NCI-H2107 (cell line): ENCODE results near the gene TPPP2.

ENCODE experiments used
- DNase-seq: peaks from one replicate; lab custom pipeline; 2025; lab: John Stamatoyannopoulos, UW

TPPP2 gene

DNA sequence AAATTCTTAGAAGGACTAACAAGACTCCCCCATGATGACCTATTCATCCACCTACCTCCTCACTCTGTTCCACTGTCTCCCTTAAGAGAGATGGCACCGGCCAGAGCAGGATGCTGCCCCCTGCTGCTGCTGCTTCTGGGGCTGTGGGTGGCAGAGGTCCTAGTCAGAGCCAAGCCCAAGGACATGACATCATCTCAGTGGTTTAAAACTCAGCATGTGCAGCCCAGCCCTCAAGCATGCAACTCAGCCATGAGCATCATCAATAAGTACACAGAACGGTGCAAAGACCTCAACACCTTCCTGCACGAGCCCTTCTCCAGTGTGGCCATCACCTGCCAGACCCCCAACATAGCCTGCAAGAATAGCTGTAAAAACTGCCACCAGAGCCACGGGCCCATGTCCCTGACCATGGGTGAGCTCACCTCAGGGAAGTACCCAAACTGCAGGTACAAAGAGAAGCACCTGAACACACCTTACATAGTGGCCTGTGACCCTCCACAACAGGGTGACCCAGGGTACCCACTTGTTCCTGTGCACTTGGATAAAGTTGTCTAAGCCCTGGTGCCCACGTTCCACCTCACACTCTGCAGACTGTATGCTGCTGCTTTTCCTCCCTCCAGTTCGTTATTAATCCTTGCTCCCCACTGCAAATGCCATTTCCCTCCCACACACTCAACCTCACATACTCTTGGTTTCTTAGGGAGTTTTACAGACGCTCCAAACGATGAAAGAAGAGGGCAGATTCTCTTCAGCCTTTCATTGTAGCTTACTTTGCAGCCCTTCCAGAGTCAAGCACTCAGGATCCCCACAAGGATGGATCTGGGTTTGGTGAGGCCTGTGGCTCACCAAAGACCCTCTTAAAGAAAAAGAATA lies 28.0 kb downstream of the TPPP2 start, which contains the start of gene RNASE8:
Gene RNASE8 (plus strand): TSS at position 20 of the 873 bp plus-strand sequence. CDS start 71 bp downstream, at position 91.
- no peak for DNase-seq

DNA sequence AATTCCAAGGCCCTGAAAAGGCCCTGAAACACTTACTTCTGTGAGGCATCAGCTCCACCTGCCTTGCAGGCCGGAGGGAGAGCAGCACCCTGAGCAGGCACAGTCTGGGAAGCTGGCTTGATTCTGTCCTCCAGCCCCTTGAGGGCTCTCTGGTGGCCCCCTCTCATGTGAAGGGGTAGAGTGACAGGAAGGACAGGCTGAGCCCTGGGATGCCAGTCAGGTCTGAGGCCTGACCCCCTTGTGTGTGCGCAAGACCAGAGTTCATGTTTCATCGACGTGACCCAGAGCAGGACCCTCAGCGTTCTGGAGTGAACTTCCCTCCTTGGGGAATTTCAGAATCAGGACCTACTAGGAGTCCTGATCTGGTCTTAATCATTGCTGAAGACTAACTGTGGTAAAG lies 28.9 kb downstream of the TPPP2 start:
- no peak for DNase-seq

DNA sequence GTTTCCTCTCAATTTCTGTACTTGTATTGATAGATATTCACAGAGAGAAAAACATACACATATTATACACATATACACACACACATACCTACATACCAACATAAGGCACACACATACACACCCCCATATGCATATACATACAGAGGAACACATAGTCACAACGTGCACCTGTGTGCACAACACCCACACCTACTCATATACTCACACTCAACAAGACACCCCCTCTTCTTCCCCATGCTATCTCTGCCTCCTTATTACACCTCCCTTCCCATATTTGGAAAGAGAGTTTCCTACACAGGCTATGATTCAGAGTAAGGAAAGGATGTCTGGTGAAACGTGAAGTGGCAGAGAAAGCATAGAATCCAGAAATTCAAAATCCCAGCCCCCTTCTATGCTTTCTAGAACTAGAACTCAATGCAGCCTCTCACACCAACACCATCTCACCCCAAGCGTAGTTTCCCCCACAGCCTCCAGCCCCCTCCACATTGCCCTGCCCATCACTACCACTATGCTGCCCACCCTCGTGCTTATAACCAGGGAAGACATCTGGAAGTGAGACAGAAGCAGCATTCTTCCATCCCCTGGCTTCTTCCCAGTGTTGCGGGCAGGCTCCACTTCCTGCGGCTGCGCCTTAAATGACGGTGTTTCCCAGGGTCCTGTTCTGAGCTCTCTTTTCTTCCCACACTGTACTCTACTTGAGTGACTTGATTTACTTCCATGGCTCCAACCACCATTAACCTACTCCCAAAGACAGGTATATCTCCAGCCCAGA lies 30.0 kb downstream of the TPPP2 start:
- no peak for DNase-seq

DNA sequence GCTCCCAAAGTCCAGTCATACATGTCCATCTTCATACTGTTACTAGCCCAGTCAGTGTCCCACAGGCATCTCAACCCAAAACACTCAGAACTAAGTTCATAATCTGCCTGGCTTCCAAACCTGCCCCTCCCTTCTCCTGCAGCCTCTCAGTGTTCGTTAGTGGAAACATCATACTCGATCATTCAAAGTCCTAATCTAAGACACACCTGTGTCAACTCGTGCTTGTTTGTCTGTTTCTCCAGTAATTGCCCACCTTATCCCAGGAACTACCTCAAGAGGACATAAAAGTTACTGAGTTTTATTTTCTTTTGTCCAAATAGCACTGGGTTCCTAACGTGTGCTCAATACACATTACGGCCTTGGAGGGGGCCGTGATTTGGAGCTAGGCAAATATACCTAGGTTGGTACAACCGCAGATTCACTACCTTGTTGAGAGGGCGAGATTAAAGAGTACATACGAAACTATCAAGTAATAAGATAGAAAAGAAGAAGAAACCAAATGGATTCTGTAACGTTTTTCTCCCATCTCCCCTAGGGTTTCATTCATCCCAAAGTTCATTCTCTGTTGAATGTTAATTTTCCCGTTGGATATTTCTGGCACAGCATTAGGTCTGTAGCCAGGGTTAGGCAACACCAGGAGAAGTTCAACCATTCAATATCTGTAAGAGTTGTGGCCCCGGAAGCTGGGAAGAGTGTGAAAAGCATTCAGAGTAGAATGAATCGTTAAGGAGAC lies 30.8 kb downstream of the TPPP2 start:
- no peak for DNase-seq

DNA sequence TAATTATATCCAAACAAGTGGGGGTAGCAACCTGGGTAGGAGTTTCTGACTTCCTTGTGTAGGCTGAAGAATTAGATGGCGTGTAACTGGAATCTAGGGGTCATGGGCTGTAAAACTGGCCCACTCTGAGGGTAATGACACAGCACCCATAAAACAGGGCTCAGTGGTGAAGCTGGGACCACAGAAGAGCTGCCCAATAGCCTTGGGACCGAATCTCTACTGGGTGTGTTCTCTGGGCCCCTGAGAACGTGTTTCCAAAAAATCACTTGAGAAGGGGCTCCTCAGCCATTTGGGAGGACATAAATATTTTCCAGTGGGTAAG lies 31.3 kb downstream of the TPPP2 start:
- no peak for DNase-seq

DNA sequence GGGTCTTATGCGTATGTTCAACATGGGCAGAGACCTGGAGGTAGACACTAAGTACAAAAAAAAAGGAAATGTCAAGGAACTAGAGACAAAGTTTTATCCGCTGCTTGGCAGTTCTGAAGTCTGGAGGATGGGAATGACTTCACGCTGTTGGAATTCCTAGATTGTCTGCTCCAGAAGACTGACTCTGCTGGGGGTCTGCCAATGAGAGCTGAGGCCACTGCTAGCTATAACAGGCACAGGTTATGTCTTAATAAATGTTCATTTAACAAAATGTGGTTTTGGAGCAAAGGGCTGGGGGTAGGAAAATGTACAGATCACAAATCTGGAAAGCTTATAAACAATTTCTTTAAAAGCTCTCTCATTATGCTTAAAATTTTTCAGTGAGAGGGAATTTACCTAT lies 33.5 kb downstream of the TPPP2 start:
- DNase-seq: no peak

DNA sequence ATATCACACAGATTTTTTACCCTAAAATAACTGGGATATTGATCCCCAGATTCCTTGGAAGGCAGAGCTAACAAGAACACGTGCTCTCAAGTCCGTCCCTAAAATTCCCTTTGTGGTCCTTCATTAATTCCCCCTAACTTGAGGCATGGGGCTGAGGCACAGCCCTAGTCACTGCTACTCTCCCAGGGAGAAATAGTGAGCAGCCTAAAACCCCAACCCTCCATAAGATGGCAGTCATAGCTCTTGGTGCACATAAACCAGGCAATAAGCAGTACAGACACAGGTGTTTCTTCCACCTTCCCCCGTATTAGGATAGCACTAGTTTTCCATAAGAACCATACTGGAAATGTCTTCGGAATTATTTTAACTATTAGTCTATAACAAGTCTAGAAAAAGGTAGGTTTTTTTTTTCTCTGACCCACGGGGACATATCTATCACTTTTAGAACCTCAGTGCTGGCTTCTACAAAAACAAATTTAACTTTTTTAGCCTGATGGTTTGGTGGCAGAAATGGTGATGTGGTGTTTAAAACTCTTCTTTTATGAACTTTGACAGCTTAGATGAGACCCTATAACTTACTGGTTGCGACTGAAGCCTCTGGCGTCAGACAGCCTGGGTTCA lies 37.0 kb downstream of the TPPP2 start:
- peak; percentile 52 for DNase-seq

DNA sequence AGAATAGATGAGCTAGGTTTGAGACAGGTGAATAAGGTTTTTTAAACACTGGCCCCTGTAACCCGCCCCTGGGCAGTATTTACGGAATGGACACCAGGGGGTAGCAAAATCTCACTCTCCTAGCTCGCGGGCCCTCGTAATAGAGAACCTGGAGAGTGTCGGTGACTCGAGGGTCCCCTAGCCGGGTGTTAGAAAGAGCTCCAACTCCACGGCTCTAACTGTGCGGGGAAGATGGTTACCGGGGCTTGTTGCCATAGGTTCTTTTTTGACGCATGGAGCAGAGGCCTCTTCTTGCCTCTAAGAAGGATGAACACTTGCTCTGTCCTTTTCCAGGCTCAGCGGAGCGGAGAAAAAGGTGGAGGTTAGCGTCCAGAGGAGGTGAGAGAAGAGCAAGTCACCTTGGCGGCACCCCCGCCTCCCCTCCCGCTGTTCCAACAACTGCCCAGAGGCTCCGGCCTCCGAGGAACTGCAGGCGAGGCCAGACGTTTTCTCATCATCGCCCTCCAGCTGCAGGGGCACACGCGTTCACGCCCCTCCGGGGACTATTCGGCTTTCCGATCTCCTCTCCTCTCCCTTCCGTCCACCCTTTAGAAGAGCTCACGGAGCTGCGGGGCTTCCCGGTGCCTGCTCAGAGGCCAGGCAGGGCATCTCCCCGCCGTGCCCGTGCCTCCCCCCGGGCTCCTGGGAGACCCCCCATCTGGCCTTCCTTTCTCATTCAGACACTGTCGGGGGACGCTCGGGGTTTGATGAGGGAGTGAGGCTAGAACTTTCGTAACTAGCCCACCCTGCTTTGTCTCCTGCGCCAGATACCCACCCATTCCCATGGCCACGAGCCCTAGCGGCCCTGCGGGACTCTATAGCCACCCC lies 38.7 kb downstream of the TPPP2 start:
- peak; percentile 74 for DNase-seq

DNA sequence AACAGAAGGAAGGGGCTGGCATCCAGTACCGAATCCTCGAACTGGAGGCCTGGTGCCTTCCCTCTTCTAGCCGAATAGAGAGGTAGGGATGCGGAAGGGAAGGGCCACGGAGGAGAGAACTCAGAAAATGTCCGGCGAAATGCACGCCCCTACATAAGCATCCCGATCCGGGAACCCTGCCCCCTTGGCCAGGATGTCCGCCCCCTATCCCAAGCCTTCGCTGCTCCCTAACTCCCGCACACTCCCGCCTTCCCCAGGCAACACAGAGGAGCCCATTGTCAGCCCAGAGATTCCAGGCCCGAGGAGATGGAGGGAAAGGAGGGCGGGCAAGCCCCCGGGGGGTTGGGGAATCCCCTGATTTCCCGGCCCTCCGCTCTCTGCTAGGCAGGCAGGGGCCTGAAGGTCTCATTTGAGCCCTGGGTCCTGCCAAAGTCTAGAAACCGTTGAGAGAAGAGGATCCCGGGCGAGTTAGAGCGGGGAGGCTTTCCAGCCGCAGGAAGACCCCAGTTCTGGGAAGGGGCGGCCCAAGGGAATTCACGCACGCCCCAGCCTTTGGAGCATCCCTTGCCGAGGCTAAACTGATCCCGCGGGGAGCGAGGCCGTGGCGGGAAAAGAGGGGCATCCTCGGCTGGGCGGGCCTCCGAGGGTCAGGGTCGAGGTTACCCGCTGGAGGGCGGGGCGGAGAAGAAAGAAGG lies 39.5 kb downstream of the TPPP2 start:
- no peak for DNase-seq

DNA sequence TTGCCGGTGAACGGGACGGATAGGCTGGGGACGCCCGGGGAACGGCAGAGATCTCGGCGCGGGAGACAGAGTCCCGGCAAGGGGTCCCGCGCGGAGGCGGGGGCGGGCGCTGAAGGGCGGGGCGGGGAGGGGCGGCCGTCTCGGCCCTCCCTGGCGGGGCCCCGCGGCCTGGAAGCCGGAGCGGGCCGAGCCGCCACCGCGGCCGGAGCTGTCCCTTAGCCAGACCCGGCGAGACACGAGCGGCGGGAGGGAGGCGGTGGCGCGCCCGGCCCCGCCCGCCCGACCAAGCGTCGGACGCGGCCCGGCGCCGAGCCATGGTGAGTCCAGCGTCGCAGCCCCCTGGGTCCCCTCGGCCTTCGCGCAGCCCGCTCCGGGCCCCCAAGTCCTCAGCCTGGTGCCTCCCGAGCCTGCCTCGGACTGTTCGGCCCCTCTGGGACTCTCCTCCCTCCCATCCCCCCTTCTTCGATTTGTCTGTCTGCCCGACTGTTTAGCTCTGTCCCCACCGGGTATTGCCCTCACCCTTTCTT lies 40.1 kb downstream of the TPPP2 start, which contains the start of gene ARHGEF40:
Gene ARHGEF40 (plus strand): TSS at position 222 of the 527 bp plus-strand sequence. CDS start 93 bp downstream, at position 315.
- DNase-seq: no peak

DNA sequence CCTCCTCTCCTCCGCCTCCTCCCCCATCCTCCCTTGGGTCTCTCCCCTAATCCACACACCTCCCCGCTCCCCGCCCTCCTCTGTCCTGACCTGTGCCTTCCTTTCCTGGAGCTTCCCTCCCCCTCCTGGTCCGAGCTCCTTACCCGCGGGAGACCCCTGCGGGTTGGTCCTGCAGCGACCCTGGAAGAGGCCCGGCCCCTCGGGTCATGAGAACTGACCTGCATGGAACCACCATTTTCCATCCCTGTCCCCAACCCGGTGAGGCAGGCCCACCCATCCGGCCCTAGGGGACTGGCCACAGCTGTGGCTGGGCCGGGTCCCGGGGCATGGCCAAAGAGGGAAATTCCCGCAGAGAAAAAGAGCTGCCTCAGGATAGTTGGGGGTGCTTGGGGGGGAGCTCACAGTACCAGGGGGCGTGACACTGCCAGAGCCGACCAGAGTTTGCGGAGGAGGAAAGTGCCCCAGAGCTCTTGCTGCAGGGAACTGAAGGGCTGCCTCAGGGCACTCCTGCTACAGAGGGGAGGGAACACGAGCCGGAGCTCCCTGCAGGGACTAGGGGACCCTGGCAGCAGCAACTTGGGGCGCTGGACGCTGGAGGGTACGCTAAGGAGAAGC lies 40.7 kb downstream of the TPPP2 start:
- DNase-seq: no peak

DNA sequence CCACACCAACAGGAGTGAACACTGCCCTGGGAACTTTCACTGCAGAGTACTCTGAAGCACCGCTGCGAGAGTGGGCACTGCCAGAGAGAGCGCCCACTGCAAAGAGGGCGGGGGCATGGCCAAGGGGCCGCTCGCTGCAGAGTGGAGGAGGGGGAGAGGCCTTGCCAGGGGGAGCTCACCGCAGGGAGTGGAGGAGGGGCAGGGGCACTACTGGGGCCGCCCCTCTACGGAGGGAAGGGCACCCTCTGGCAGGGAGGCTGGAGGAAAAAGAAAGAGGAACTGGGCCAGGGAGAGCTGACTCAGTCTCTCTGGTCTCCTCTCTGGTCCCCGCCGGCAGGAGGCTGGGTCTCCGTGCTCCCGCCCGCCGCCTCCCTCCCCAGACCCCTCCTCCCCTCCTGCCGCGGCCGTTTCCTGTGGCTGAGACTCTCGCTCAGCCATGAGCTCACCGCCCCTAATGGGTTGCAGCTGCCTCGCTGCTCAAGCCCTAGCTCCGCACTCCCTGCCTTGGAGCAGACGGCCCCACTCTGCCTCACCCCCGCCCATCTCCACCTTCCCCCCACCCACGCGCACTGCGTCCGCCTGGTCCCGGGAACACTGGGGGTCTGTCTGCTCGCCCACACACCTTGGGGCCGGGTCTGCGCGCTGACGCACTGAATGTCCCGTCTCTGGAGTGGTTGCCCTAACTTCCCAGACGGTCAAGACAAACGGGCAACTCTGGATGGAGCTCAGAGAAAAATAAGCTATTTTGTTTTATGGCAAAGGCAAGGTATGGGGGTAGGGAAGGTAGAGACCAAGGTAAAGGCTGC lies 41.4 kb downstream of the TPPP2 start:
- peak; percentile 87 for DNase-seq

DNA sequence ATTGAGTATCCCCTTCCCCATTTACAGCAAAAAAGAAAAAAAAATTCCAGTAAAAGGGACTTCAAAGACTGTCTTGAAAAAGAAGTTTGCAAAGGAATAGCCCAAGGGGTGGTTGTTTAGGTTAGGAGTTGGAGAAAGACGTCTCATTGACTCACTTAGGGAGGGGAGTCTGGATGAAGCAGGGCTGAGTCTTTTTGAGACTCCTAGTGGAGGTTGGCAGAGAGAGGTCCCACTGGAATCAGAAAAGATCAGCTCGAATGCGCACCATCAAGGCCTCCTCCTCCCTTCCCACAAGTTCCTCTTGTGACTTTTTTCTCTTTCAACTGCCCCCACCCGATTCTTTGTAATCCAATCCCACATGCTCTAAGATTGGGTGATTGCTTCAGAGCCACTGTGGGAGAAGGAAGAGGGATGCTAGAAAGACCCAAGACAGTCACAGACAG lies 42.0 kb downstream of the TPPP2 start:
- no peak for DNase-seq

DNA sequence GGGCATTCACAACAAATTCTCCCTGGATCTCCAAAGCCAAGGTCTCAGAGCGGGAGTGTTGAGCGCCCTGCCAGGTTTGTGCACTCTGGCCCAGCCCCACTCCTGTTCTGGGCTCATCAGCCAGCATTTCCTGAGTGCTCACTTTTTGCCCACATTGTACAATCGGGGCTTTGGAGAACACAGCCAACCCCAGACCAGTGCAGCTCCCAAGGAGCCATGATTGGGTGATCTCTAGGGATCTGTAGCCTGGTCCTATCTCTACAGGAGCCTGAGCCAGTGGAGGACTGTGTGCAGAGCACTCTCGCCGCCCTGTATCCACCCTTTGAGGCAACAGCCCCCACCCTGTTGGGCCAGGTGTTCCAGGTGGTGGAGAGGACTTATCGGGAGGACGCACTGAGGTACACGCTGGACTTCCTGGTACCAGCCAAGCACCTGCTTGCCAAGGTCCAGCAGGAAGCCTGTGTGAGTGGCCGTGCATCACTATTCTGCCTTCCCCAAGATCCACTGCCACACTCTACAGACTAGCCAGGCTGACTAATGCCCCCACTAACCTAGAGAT lies 42.8 kb downstream of the TPPP2 start:
- DNase-seq: no peak

DNA sequence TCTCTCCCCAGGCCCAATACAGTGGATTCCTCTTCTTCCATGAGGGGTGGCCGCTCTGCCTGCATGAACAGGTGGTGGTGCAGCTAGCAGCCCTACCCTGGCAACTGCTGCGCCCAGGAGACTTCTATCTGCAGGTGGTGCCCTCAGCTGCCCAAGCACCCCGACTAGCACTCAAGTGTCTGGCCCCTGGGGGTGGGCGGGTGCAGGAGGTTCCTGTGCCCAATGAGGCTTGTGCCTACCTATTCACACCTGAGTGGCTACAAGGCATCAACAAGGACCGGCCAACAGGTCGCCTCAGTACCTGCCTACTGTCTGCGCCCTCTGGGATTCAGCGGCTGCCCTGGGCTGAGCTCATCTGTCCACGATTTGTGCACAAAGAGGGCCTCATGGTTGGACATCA lies 43.9 kb downstream of the TPPP2 start:
- DNase-seq: no peak

DNA sequence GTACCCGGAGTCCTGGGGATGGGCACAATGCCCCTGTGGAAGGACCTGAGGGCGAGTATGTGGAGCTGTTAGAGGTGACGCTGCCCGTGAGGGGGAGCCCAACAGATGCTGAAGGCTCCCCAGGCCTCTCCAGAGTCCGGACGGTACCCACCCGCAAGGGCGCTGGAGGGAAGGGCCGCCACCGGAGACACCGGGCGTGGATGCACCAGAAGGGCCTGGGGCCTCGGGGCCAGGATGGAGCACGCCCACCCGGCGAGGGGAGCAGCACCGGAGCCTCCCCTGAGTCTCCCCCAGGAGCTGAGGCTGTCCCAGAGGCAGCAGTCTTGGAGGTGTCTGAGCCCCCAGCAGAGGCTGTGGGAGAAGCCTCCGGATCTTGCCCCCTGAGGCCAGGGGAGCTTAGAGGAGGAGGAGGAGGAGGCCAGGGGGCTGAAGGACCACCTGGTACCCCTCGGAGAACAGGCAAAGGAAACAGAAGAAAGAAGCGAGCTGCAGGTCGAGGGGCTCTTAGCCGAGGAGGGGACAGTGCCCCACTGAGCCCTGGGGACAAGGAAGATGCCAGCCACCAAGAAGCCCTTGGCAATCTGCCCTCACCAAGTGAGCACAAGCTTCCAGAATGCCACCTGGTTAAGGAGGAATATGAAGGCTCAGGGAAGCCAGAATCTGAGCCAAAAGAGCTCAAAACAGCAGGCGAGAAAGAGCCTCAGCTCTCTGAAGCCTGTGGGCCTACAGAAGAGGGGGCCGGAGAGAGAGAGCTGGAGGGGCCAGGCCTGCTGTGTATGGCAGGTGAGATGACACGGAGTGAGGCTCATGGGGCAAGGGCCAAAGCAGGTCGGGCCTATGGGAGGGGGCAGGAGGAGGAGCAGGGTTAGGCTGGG lies 44.6 kb downstream of the TPPP2 start:
- no peak for DNase-seq

DNA sequence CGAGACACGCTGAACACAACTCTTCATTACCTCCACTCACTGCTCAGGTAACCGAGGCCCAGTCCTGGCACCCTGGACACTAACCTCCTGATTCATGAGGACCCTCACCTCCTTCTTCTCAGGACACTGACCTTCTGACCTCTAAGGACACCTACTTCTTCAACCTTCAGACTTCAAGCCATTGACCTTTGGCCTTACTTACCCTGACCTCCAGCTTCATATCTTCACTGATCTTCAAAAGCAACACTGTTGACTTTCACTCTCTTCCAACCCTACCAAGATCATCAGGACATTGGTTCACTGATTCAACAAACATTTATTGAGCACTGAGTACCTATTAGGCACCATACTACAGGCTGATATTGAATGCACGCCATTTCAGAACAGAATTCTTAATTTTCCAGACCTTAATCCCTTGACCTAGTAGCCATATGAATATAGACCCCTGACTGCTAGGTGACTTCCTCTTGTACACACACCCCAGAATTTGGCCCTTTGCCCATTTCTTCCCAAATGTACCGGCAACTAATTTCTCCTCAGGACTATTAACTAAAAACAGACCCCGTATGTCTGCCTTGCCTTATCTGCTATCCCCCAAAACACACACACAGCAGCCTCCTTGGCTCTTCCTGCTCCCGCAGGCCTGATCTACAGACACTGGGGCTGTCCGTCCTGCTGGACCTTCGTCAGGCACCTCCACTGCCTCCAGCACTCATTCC lies 45.9 kb downstream of the TPPP2 start:
- DNase-seq: no peak
